ENCODE measurements around the gene OR1D2.

GRCh38 chr17:3040882-3041281, 63.3 kb downstream of the OR1D2 start:
- TF ChIP-seq CTCF (IDR thresholded peaks at IDR 0.05) (no peak), POLR2A (IDR thresholded peaks at IDR 0.05; ENCODE audit: low read depth) (no peak), EP300 (IDR thresholded peaks at IDR 0.05) (no peak), POLR2AphosphoS5 (IDR thresholded peaks at IDR 0.05) (no peak)
